Lower leg skin (tissue), 4 donors: ENCODE measurements around the gene NAV2. TPM values are rescaled to one million over a fixed set of nuclear protein-coding genes. Genes with fewer than 3 reads are reported as not detected.

Experiments
- DNase-seq, 2 donors: peaks; one replicate each; pipeline ENCODE4 v3.0.0-alpha.2; 2019; ENCODE audit warnings: low spot score in 2 of 2
- H3K4me3 ChIP-seq: fragments of 200-600 bp; sonication (generic); 2 replicates; pipeline ENCODE4 v1.5.1; 2017; ENCODE audit warnings: mild to moderate bottlenecking, low read depth; ENCODE audit not compliant: poor library complexity, severe bottlenecking
- POLR2A ChIP-seq, 2 donors: fragments of 450-650 bp; IDR thresholded peaks; one replicate each; pipeline ENCODE4 v1.6.1; 2016 to 2017; ENCODE audit warnings: antibody characterized with exemption in 2 of 2, mild to moderate bottlenecking in 1 of 2, moderate library complexity in 1 of 2
- WGBS, 2 donors: methylation state at CpG; one replicate each; pipeline ENCODE4 v1.1.5; 2018; 5-methylcytosine and 5-hydroxymethylcytosine counted together
- intact Hi-C: fragments of 100-400 bp; cut with DNase I; formaldehyde crosslinking; loops from one replicate; pipeline ENCODE4 v1.15.0; 2023; ENCODE audit warnings: low total_unique reads
- total RNA-seq, 4 donors: library from RNA; depleted of rRNA; stranded (reverse); fragments of >200 nt; gene quantifications; one replicate each; pipeline ENCODE4 v1.1.0, GENCODE V29; 2016
- TF ChIP-seq, protein P1 (sequence below), 3 donors: fragments of 450-650 bp; IDR thresholded peaks; one replicate each; pipeline ENCODE4 v1.5.1; 2016; ENCODE audit warnings: antibody characterized with exemption in 3 of 3, mild to moderate bottlenecking in 3 of 3, moderate library complexity in 2 of 3

Gene NAV2
- total RNA-seq, 4 donors from 2014 or later: 5.8 to 30.7 (median 21.0) TPM

DNA sequence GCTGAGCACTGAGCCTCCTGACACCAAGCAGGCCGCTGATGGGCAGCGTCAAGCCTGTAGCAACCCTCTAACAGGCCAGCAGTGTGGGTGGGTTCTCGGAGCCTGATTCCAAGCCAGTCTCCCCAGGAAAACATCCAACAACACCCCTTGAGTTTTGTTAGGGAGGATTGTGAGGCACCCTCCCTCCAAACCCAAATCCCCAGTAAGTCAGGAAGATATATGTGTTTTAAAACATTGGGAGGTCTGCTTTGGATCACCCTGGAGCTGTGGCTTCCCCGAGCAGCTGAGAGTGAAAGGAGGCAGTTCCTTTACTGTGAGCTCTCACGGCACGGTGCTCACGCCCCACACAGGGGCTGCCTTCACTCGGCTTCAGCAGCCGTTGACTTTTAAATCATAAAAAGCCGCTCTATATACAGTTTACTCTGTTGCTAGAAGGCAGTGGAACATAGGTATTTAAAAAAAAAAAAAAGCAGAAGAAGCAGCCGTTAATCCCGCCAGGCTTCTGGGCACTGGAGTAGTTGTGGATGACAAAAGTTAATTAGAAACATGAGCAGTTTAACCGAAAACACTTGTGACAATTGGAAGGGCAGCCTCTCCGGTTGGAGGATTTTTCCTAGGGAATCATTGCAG, 218.6 kb downstream of the NAV2 start:
- DNase-seq: no peak
- no peak overlapping the region for H3K4me3 ChIP-seq
- intact Hi-C loops: no loop called here
- TF ChIP-seq, protein P1, sequence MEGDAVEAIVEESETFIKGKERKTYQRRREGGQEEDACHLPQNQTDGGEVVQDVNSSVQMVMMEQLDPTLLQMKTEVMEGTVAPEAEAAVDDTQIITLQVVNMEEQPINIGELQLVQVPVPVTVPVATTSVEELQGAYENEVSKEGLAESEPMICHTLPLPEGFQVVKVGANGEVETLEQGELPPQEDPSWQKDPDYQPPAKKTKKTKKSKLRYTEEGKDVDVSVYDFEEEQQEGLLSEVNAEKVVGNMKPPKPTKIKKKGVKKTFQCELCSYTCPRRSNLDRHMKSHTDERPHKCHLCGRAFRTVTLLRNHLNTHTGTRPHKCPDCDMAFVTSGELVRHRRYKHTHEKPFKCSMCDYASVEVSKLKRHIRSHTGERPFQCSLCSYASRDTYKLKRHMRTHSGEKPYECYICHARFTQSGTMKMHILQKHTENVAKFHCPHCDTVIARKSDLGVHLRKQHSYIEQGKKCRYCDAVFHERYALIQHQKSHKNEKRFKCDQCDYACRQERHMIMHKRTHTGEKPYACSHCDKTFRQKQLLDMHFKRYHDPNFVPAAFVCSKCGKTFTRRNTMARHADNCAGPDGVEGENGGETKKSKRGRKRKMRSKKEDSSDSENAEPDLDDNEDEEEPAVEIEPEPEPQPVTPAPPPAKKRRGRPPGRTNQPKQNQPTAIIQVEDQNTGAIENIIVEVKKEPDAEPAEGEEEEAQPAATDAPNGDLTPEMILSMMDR (IDR thresholded peaks at IDR 0.05): no peak
- no peak for TF ChIP-seq POLR2A (IDR thresholded peaks at IDR 0.05)
- WGBS, 2 donors: 49% methylated on average over 14 of the region's 14 CpGs

DNA sequence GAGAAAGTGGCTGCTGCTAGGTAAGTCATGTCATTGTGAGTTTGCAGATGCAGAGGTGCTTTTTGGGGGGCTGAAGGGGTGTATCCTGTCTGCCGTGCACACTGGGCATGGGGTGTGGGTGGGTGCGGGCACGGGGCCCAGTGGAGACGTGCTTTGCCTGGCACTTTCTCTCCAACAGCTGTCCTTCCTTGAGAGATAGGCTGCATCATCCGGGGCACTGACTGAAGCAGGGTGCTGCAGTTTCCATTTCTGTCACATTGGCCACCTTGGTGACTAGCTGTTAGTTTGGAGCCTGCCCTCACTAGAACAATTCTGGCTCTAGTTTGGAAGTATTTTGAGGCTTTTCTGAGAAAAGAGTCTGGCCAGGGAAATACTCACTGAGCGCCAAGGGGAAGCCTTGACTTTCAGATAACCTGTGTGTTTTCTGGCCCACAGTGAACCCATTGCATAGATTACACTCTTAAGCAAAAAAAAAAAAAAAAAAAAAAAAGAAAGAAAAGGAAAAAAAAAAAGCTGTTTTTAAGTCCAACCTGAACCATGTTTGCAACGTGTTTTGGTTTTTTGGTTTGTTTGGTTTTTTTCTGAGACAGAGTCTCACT, 219.2 kb downstream of the NAV2 start:
- no peak for DNase-seq
- no peak overlapping the region for H3K4me3 ChIP-seq
- intact Hi-C loops: no loop called here
- no peak for TF ChIP-seq POLR2A (IDR thresholded peaks at IDR 0.05)
- WGBS, 2 donors: 34 to 52% methylated on average over 7 of the region's 7 CpGs

DNA sequence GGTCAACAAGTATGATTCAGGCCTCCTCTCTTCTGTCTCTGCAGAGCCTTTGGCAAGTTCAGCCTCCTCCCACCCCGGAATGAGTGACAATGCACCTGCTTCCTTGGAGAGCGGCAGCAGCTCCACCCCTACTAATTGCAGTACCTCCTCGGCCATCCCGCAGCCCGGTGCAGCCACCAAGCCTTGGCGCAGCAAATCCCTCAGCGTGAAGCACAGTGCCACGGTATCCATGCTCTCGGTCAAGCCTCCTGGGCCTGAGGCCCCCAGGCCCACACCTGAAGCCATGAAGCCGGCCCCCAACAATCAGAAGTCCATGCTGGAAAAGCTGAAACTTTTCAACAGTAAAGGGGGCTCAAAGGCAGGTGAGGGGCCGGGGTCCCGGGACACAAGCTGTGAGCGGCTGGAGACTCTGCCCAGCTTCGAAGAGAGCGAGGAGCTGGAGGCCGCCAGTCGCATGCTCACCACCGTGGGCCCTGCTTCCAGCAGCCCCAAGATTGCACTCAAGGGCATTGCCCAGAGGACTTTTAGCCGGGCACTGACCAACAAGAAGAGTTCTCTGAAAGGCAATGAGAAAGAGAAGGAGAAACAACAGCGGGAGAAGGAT, 220.6 kb downstream of the NAV2 start:
- H3K4me3 ChIP-seq: no peak overlapping the region
- intact Hi-C loops: no loop called here
- TF ChIP-seq POLR2A (IDR thresholded peaks at IDR 0.05): no peak
- TF ChIP-seq, protein P1 (IDR thresholded peaks at IDR 0.05): no peak
- no peak for DNase-seq
- WGBS, 2 donors: 92% methylated on average over 20 of the region's 20 CpGs

DNA sequence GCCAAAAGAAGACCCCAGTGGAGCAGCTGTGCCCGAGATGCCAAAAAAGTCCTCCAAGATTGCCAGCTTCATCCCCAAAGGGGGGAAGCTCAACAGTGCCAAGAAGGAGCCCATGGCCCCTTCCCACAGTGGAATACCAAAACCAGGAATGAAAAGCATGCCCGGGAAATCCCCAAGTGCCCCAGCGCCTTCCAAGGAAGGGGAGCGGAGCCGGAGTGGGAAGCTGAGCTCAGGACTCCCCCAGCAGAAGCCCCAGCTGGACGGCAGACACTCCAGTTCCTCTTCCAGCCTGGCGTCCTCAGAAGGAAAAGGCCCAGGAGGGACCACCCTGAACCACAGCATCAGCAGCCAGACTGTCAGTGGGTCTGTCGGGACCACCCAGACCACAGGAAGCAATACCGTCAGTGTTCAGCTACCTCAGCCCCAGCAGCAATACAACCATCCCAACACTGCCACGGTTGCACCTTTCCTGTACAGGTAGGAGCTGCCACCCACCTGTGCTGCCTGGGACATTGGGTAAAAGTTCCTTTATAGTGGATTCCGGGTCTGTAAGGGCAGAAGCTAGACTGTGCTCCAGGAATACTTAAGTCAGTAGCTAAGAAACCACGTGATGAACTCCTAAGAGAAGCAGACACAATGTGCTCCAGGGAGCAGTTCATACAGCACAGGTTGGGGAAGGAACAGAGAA, 221.3 kb downstream of the NAV2 start:
- H3K4me3 ChIP-seq: no peak overlapping the region

DNA sequence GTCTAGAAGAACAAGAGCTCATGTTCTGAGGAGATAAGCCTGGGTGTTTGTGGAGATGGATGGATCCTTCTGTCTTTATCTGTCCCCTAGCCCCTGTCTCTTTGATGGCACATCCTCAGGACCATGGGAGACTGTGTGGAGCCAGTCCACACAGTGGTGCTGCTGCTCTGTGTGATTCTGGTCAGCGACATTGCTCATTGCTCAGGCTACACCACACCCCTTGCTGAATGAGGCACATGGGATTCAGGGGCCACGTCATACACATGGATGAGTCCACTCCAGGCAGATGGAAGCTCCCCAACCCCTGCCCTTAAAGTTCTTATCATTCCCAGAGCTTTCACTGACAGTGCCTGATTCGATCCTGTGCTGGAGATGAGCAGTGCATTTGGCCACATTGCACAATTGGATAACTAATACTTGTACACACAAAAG, 222.2 kb downstream of the NAV2 start:
- DNase-seq: no peak
- H3K4me3 ChIP-seq: no peak overlapping the region
- TF ChIP-seq POLR2A (IDR thresholded peaks at IDR 0.05): no peak
- TF ChIP-seq, protein P1 (IDR thresholded peaks at IDR 0.05): no peak
- intact Hi-C loops: no loop called here
- 66 to 77% methylated on average over 3 of the region's 3 CpGs for WGBS, 2 donors

More for the DNA sequence above, 221.3 kb downstream of the NAV2 start:
- no peak for DNase-seq
- 84 to 91% methylated on average over 12 of the region's 12 CpGs for WGBS, 2 donors
- TF ChIP-seq, protein P1 (IDR thresholded peaks at IDR 0.05): no peak
- no peak for TF ChIP-seq POLR2A (IDR thresholded peaks at IDR 0.05)
- intact Hi-C loops: no loop called here

DNA sequence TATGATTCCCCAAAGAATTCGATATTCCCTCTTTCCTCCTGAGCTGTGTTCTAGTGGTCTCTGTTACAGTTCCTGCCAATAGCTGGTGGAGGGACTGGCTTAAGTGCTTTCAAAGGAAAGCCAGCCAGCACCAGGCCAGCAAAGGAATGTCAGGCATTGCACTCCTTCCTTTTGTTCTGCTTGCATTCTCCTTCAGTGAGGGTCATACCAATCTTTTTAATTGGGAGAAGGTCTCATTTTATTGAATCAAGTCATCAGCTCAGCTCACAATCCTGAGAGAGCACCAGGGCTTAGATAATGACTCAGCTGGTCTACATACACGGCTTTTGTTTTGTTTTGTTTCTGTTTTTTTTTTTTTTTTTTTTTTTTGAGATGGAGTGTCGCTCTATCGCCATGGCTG, 222.9 kb downstream of the NAV2 start:
- intact Hi-C loops: no loop called here

More for the DNA sequence above, 222.9 kb downstream of the NAV2 start:
- TF ChIP-seq POLR2A (IDR thresholded peaks at IDR 0.05): no peak
- TF ChIP-seq, protein P1 (IDR thresholded peaks at IDR 0.05): no peak
- H3K4me3 ChIP-seq: no peak overlapping the region
- WGBS, 2 donors: 79 to 89% methylated on average over 4 of the region's 4 CpGs
- DNase-seq: no peak
